Measurements from ENCODE around the gene ELMOD1. TPM values are rescaled to one million over a fixed set of nuclear protein-coding genes. Genes with fewer than 3 reads are reported as not detected.
A peak's percentile ranks its signal among the peaks of the same experiment; 100 is the strongest.

The ELMOD1 gene
- total and polyA plus RNA-seq, 10 donors = 0.02 TPM; not detected in 9

DNA sequence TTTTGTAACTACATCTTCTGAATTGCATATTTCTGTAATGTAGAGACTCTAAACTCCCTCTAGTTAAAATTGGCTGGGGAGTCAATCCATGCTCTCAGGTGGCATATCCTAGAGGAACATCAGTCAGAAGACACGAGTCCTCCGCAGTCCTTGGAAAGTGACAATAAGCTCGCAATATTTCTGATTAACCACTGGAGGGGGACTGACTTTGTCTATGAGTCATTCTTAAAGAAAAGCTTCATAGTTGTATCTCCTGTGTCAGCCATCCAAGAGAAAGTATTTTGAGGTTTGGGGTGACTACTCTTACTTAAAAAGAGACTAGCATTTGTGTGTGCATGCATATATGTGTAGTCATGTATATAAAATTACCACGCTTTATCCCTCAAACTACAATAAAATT is 60.7 kb downstream of the ELMOD1 start:
- Histone ChIP-seq H3K4me3 (no peak overlapping the region), H3K4me1 (no peaks in the 10 kb centered on the region), H3K27ac (no peak overlapping the region), H3K36me3 (no peaks in the 10 kb centered on the region), H3K9me3 (no peaks in the 10 kb centered on the region), H3K27me3 (replicated peaks in 1 of 7) (no peaks in the 10 kb centered on the region)
- 71 to 83% (median 73%) methylated on average over 4 of the region's 4 CpGs for WGBS, 5 donors
- no peak for DNase-seq
- intact Hi-C loops (cut with DNase I; ENCODE audit: low total_unique reads) = no loop called here
- no peak for TF ChIP-seq POLR2A (IDR thresholded peaks at IDR 0.05)
- TF ChIP-seq, protein P1, sequence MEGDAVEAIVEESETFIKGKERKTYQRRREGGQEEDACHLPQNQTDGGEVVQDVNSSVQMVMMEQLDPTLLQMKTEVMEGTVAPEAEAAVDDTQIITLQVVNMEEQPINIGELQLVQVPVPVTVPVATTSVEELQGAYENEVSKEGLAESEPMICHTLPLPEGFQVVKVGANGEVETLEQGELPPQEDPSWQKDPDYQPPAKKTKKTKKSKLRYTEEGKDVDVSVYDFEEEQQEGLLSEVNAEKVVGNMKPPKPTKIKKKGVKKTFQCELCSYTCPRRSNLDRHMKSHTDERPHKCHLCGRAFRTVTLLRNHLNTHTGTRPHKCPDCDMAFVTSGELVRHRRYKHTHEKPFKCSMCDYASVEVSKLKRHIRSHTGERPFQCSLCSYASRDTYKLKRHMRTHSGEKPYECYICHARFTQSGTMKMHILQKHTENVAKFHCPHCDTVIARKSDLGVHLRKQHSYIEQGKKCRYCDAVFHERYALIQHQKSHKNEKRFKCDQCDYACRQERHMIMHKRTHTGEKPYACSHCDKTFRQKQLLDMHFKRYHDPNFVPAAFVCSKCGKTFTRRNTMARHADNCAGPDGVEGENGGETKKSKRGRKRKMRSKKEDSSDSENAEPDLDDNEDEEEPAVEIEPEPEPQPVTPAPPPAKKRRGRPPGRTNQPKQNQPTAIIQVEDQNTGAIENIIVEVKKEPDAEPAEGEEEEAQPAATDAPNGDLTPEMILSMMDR (IDR thresholded peaks at IDR 0.05 in 8 of 11, conservative IDR thresholded peaks at IDR 0.05 in 3 of 11) = no peak
- TF ChIP-seq POLR2AphosphoS5 (IDR thresholded peaks at IDR 0.05) = no peak

DNA sequence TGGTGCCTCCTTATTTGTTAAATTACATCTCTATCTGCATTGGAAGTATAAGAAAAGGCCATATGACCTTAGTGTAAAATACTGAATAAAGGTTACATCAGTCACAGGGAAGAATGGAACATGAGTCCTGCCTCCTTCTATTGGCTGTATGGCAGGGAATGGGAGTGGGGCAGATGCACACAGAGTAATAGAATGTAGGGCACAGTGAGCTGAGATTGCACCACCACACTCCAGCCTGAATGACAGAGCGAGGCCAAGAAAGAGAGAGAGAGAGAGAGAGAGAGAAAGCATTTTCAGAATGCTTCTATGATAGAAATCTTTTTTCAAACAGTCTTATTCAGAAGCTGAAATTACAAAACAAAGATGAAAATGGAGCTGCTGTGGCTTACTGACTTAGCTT is 62.1 kb downstream of the ELMOD1 start:
- intact Hi-C loops (cut with DNase I; ENCODE audit: low total_unique reads) = no loop called here
- no peaks in the 10 kb centered on the region for H3K9me3 ChIP-seq
- H3K27me3 ChIP-seq (replicated peaks in 1 of 7) = no peaks in the 10 kb centered on the region
- TF ChIP-seq POLR2AphosphoS5 (IDR thresholded peaks at IDR 0.05) (no peak), POLR2A (IDR thresholded peaks at IDR 0.05) (no peak)
- TF ChIP-seq, protein P1 (IDR thresholded peaks at IDR 0.05 in 8 of 11, conservative IDR thresholded peaks at IDR 0.05 in 3 of 11) = no peak
- DNase-seq = no peak
- H3K27ac ChIP-seq = no peak overlapping the region
- no peaks in the 10 kb centered on the region for H3K4me1 ChIP-seq
- H3K4me3 ChIP-seq = no peak overlapping the region
- no peaks in the 10 kb centered on the region for H3K36me3 ChIP-seq
- WGBS, 5 donors = 65 to 89% (median 79%) methylated on average over 1 of the region's 1 CpG

DNA sequence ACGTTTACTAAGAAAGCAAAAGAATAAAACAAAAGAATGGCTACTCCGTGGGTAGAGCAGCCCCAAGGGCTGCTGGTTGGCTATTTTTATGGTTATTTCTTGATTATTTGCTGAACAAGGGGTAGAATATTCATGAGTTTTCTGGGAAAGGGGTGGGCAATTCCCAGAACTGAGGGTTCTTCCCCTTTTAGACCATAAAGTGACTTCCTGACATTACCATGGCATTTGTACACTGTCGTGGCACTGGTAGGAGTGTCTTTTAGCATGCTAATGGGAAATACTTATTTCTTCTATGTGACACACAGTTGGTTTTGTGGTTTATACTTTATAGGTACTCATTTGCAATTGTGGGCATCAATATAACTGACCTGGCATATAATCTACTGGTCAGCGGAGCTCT is 64.7 kb downstream of the ELMOD1 start:
- Histone ChIP-seq H3K27ac (peak overlapping the region in 2 of 8 donors; percentile 14 to 31), H3K27me3 (replicated peaks in 1 of 7) (no peaks in the 10 kb centered on the region), H3K36me3 (no peaks in the 10 kb centered on the region), H3K9me3 (no peaks in the 10 kb centered on the region), H3K4me1 (no peaks in the 10 kb centered on the region), H3K4me3 (no peak overlapping the region)
- intact Hi-C loops (cut with DNase I; ENCODE audit: low total_unique reads) = no loop called here
- TF ChIP-seq POLR2AphosphoS5 (IDR thresholded peaks at IDR 0.05) = no peak
- TF ChIP-seq, protein P1 (IDR thresholded peaks at IDR 0.05 in 8 of 11, conservative IDR thresholded peaks at IDR 0.05 in 3 of 11) = no peak
- no peak for TF ChIP-seq POLR2A (IDR thresholded peaks at IDR 0.05)
- DNase-seq = no peak
- WGBS, 5 donors = 42 to 54% (median 43%) methylated on average over 4 of the region's 4 CpGs

DNA sequence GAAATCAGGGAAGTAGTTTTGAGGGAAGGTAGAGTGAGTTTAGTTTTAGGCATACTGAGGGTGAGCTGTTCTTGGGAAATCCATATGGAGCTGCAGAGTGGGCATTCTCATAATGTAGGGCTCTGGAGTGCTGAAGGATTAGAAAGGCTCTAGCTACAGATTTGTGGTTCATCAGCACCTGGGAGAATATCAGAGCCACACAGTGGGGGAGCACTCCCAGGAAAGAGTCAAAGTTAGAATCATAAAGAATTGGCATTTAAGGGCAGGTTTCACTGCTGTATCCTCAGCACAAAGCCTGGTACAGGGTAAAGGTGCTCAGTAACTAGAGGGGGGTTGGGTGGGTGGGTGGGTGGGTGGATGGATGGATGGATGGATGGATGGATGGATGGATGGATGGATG is 68.4 kb downstream of the ELMOD1 start:
- Histone ChIP-seq H3K27ac (no peak overlapping the region), H3K4me3 (no peak overlapping the region), H3K36me3 (no peaks in the 10 kb centered on the region), H3K9me3 (no peaks in the 10 kb centered on the region), H3K27me3 (replicated peaks in 1 of 7) (no peaks in the 10 kb centered on the region), H3K4me1 (no peaks in the 10 kb centered on the region)
- DNase-seq = no peak
- intact Hi-C loops (cut with DNase I; ENCODE audit: low total_unique reads) = no loop called here
- TF ChIP-seq, protein P1 (IDR thresholded peaks at IDR 0.05 in 8 of 11, conservative IDR thresholded peaks at IDR 0.05 in 3 of 11) = no peak
- TF ChIP-seq POLR2A (IDR thresholded peaks at IDR 0.05) (no peak), POLR2AphosphoS5 (IDR thresholded peaks at IDR 0.05) (no peak)

Measured in spleen (tissue), 11 donors.